Measurements from ENCODE around the gene TRPM5.

The TRPM5 gene

GRCh38 chr11:2447253-2447950 is 3.1 kb upstream of the TRPM5 start:
- DNase-seq (ENCODE audit: low read depth), result no peak
- no peak for TF ChIP-seq CTCF (IDR thresholded peaks at IDR 0.05; ENCODE audit: insufficient read depth, low read depth, low read length, missing control alignments)
- no peak overlapping the region for H3K4me3 ChIP-seq (ENCODE audit: low read depth, low read length)

- DNase-seq (ENCODE audit: low read depth), result no peak
- H3K4me3 ChIP-seq (ENCODE audit: low read depth, low read length), result no peak overlapping the region
- TF ChIP-seq CTCF (IDR thresholded peaks at IDR 0.05; ENCODE audit: insufficient read depth, low read depth, low read length, missing control alignments), result no peak
These were observed 2.4 kb upstream of the TRPM5 start for GRCh38 chr11:2446590-2447252.

GRCh38 chr11:2445746-2446551 is 1.6 kb upstream of the TRPM5 start:
- H3K4me3 ChIP-seq (ENCODE audit: low read depth, low read length), result no peak overlapping the region
- no peak for TF ChIP-seq CTCF (IDR thresholded peaks at IDR 0.05; ENCODE audit: insufficient read depth, low read depth, low read length, missing control alignments)
- no peak for DNase-seq (ENCODE audit: low read depth)

GRCh38 chr11:2444821-2445745 is 769 bp upstream of the TRPM5 start, which contains the start of gene KCNQ1:
Gene KCNQ1 (plus strand): TSS chr11:2445008. CDS start chr11:2445099, 91 bp downstream.
- TF ChIP-seq CTCF (IDR thresholded peaks at IDR 0.05; ENCODE audit: insufficient read depth, low read depth, low read length, missing control alignments), result no peak
- no peak within 1 kb of the TSS for H3K4me3 ChIP-seq (ENCODE audit: low read depth, low read length)
- peak; percentile 28 for DNase-seq (ENCODE audit: low read depth)

GRCh38 chr11:2443406-2443805 is 908 bp downstream of the TRPM5 start:
- no peak for DNase-seq (ENCODE audit: low read depth)
- H3K4me3 ChIP-seq (ENCODE audit: low read depth, low read length), result no peak overlapping the region
- no peak for TF ChIP-seq CTCF (IDR thresholded peaks at IDR 0.05; ENCODE audit: insufficient read depth, low read depth, low read length, missing control alignments)

GRCh38 chr11:2442589-2442988 is 1.7 kb downstream of the TRPM5 start:
- no peak overlapping the region for H3K4me3 ChIP-seq (ENCODE audit: low read depth, low read length)
- no peak for TF ChIP-seq CTCF (IDR thresholded peaks at IDR 0.05; ENCODE audit: insufficient read depth, low read depth, low read length, missing control alignments)
- no peak for DNase-seq (ENCODE audit: low read depth)
